NCI-H226 (cell line): Measurements from ENCODE around the gene IRAK1.

Experiments used
- DNase-seq: peaks from one replicate; pipeline ENCODE4 v3.0.0-alpha.2; 2015

The IRAK1 gene

GRCh38 chrX:154019633-154020528 lies at the start of gene IRAK1:
Gene IRAK1 (minus strand): TSS chrX:154019902. CDS start chrX:154019812, 90 bp downstream.
- peak; percentile 57 for DNase-seq

GRCh38 chrX:154068560-154068959 lies 48.9 kb upstream of the IRAK1 start:
- no peak for DNase-seq

- DNase-seq = no peak
These were observed 45.1 kb upstream of the IRAK1 start for GRCh38 chrX:154064637-154065435.

- DNase-seq = no peak
These were observed 43.5 kb upstream of the IRAK1 start for GRCh38 chrX:154063234-154063633.

GRCh38 chrX:154061801-154062200 lies 42.1 kb upstream of the IRAK1 start:
- DNase-seq = no peak

- DNase-seq = no peak
These were observed 40.1 kb upstream of the IRAK1 start for GRCh38 chrX:154059729-154060245.

- no peak for DNase-seq
These were observed 39.5 kb upstream of the IRAK1 start for GRCh38 chrX:154059231-154059630.

GRCh38 chrX:154058214-154058997 lies 38.7 kb upstream of the IRAK1 start:
- DNase-seq = no peak

GRCh38 chrX:154057791-154058190 lies 38.1 kb upstream of the IRAK1 start:
- no peak for DNase-seq

GRCh38 chrX:154056770-154057241 lies 37.1 kb upstream of the IRAK1 start:
- DNase-seq = no peak

GRCh38 chrX:154051201-154051810 lies 31.6 kb upstream of the IRAK1 start:
- peak; percentile 15 for DNase-seq

- no peak for DNase-seq
These were observed 30.4 kb upstream of the IRAK1 start for GRCh38 chrX:154050113-154050495.

GRCh38 chrX:154049209-154050112 lies 29.8 kb upstream of the IRAK1 start:
- DNase-seq = no peak

GRCh38 chrX:154048398-154048797 lies 28.7 kb upstream of the IRAK1 start:
- no peak for DNase-seq

GRCh38 chrX:154046940-154047610 lies 27.4 kb upstream of the IRAK1 start:
- DNase-seq = no peak

- peak; percentile 82 for DNase-seq
These were observed 26.5 kb upstream of the IRAK1 start for GRCh38 chrX:154046031-154046781.

- DNase-seq = no peak
These were observed 24.4 kb upstream of the IRAK1 start for GRCh38 chrX:154044091-154044490.

GRCh38 chrX:154043003-154043763 lies 23.5 kb upstream of the IRAK1 start:
- DNase-seq = no peak

GRCh38 chrX:154040863-154041262 lies 21.2 kb upstream of the IRAK1 start:
- no peak for DNase-seq
